ENCODE data around the gene KLHDC8B.

DNA sequence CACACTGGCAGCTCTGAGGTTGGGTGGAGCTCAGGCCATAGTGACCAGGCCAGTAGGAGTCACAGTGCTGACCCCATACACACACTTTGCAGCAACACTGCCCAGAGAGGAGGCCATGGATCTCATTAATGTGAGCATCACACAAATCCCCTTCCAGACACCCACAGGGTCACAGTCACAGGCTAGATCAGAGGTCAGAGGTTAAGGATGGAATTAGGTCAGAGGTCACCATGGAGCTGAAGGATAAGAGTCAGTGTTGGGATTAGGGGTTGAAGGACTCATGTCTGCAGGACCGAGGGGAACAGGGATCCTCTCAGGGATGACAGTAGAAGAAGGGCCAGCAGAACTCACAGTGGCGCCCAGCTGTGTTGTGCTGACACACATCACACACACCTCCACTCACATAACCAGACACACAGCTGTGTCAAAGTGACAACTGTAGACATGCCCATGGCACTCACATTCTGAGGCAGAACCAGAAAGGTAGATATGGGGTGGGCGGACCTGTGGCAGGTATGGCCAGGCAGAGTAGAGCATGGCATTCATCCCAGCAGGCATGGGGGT is 18.0 kb upstream of the KLHDC8B start:
- TF ChIP-seq SMARCE1 (IDR thresholded peaks at IDR 0.05) (no peak), ZNF354B (CRISPR knock-in tag; IDR thresholded peaks at IDR 0.05) (no peak), ZFX (CRISPR knock-in tag; IDR thresholded peaks at IDR 0.05) (no peak), PYGO2 (tag; IDR thresholded peaks at IDR 0.05) (no peak)
- TF ChIP-seq, protein P1, sequence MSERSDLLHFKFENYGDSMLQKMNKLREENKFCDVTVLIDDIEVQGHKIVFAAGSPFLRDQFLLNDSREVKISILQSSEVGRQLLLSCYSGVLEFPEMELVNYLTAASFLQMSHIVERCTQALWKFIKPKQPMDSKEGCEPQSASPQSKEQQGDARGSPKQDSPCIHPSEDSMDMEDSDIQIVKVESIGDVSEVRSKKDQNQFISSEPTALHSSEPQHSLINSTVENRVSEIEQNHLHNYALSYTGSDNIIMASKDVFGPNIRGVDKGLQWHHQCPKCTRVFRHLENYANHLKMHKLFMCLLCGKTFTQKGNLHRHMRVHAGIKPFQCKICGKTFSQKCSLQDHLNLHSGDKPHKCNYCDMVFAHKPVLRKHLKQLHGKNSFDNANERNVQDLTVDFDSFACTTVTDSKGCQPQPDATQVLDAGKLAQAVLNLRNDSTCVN (CRISPR knock-in tag; IDR thresholded peaks at IDR 0.05): no peak
- TF ChIP-seq, protein P2, sequence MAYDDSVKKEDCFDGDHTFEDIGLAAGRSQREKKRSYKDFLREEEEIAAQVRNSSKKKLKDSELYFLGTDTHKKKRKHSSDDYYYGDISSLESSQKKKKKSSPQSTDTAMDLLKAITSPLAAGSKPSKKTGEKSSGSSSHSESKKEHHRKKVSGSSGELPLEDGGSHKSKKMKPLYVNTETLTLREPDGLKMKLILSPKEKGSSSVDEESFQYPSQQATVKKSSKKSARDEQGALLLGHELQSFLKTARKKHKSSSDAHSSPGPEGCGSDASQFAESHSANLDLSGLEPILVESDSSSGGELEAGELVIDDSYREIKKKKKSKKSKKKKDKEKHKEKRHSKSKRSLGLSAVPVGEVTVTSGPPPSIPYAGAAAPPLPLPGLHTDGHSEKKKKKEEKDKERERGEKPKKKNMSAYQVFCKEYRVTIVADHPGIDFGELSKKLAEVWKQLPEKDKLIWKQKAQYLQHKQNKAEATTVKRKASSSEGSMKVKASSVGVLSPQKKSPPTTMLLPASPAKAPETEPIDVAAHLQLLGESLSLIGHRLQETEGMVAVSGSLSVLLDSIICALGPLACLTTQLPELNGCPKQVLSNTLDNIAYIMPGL (CRISPR knock-in tag; IDR thresholded peaks at IDR 0.05): no peak

Data from K562 (cell line).